ENCODE results near the gene HAGH.
"Not testable (repeated sequence)": the region's sequence is repeated elsewhere in the genome, so short reads cannot be mapped to it uniquely, and the experiment has no call there.

HAGH gene

DNA sequence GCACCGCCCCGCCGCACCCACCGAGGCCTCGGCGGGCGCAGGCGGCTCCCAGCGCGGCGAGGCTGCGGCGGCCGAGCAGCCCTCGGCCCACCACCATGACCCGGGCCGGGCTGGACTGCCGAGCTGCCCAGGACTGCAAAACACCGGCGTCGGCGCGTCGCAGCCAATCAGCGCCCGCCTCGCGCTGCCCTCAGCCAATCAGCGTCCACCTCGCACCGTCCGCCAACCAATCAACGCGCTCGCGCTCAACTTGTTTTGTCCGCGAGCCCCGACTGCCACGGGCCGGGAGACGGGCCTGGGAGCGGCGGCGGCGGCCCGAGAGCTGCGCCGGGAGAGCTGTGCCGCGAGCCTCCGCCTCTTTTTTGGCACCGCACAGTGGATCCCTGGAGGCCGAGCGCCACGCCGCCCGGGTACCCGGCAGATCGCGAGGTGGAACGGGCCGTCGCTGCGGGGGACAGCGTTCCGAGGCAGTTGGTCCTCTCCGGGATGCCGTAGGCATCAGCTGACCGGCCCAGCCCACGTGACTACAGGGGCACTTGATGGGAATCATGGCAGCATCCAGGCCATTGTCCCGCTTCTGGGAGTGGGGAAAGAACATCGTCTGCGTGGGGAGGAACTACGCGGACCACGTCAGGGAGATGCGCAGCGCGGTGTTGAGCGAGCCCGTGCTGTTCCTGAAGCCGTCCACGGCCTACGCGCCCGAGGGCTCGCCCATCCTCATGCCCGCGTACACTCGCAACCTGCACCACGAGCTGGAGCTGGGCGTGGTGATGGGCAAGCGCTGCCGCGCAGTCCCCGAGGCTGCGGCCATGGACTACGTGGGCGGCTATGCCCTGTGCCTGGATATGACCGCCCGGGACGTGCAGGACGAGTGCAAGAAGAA is at the start of gene HAGH, which contains the start of gene FAHD1:
HAGH (minus strand) TSS at position 135 of the 883 bp plus-strand sequence; CDS start at position 97, 38 bp downstream.
FAHD1 (plus strand) TSS at position 516 of the 883 bp plus-strand sequence; CDS start at position 549, 33 bp downstream.
- DNase-seq = peak; percentile 63

DNA sequence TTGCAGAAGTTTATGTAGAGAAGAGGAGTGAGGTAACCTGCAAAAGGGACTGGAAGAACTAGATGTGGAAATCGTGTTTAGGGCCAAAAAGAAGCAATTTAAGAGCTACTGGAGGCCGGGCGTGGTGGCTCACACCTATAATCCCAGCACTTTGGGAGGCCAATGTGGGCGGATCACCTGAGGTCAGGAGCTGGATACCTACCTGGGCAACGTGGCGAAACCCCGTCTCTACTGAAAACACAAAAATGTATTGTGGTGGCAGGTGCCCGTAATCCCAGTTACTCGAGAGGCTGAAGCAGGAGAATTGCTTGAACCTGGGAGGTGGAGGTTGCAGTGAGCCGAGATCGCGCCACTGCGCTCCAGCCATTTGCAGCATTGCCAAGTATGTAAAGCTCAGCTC is 49.4 kb upstream of the HAGH start:
- DNase-seq = not testable (repeated sequence)

DNA sequence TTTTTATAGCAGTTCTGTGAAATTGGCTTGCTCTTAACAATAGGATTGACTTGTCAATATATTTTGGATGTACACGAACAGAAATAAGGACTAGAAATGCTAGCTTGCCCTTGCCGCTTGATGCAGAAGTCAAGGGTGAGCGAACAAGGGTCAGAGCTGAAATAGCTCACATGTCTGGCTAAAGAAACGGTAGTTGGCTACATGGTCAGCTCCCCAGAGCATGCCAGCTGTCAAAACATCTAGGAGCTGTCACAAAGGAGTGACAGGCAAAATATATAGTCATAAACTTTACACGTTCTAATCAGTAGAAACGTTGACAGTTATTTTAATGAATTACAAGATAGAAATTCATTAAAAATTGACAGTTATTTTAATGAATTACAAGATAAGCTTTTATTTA is 48.2 kb upstream of the HAGH start:
- no peak for DNase-seq

DNA sequence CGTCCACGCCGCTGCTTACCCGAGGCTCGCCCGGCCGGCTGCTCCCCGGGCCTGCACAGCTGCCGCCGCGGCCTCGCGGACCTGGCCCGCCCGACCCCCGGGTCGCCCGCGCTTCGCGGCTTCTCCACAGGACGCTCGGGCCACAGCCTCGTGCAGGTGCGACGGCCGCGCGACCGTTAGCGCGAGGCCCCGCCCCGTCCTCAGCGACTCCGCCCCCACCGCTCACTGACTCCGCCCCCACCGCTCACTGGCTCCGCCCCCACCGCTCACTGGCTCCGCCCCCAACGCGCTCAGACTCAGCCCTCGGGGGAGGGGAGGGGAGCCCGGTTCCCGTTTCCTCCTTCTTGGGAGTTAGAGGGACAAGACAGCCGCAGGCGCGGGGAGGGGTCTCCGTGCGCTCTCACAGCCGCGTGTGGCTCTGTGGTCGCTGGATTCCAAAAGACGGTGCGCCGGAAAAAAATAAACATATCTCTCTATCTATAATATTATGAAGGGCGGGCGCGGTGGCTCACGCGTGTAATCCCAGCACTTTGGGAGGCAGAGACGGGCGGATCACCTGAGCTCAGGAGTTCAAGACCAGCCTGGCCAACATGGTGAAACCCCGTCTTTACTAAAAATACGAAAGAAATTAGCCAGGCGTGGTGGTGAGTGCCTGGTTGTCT is 45.5 kb upstream of the HAGH start, which contains the start of gene MEIOB:
MEIOB (minus strand) TSS at position 191 of the 662 bp plus-strand sequence. CDS start 3,989 bp downstream, outside the sequence.
- DNase-seq = no peak

DNA sequence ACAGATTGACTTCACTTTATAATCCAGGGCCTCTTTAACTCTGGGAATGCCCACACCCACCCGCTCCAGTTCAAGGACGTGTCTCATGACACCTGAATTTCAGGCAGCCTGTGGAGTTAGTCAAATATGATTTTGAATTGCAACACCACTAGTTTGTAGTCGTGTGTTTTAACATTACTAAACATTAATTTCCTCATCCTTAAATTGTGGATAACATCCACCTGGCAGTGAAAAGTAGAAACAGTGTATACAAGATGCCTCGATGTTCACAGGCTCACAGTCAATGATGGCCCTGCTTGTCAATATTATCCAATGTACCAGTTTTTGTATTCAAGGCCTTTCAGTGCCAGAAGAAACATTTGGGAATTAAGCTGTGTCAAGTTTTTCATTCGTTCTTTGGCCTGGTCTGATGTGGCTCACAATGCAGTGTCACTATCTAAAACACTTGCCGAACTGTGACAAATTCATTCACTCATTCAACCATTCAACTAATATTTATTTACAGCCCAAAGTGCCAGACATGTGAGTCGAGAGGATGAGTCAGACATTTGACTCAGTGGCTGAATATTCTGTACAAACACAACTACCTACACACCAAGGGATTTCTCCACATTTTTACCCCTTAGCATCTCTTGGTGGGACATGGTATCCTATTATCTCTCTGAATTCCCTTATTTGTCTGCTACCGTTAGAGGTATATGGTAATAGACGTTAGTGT is 43.9 kb upstream of the HAGH start:
- DNase-seq = no peak

DNA sequence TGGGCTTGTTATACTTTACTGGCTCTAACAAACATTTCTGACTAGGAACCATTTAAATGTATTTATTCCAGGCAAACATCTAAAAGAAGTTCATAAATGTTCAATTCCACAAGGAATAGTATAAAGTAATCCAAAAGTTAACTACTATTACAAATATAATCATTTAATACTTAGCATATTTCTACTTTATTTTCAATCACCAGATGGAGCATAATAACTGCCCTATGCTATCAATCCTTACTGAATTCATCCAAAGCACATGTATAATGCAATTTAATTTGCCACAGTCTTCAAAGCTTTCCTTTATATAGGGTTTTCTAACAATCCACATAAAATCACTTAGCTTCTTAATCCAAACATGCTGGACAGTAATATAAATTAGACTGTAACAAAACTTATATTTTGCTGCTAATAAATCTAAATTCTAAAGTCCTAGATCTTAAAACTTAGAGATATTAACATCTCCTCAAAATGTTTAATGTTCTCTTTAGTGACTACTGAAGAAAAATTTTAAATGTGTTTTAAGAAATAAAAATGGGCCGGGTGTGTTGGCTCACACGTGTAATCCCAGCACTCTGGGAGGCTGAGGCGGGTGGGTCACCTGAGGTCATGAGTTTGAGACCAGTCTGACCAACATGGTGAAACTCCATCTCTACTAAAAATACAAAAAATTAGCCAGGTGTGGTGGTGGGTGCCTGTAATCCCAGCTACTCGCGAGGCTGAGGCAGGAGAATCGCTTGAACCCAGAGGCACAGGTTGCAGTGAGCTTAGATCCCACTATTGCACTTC is 39.5 kb upstream of the HAGH start:
- DNase-seq = no peak

DNA sequence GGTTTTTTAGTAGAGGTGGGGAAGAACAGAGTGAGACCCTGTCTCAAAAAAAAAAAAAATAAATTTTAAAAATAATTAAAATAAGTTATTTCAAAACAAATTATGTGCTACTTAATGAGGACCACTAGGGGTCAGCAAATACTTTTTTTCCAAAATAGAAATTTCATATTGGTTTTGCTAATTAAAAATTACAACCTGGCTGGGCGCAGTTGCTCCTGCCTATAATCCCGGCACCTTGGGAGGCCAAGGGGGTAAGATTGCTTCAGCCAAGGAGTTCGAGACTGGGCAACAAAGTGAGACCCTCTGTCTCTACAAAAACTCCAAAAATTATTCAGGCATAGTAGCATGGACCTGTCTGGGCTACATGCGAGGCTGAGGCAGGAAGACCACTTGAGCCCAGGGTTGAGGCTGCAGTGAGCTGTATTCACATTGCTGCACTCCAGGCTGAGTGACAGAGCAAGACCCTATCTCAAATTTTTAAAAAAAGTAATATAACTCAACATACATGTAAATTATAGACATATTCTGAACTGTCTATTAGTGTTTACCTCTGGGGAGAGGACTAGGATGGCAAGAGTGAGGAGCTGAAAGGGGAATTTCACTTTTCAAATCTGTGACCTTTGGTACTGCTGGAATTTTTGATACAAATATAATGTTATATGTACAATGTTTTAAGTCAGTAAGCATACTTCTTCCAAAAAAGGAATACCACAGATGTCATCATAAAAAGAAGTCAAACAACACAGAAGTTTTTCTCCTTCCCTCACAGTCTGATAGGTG is 37.2 kb upstream of the HAGH start:
- DNase-seq = no peak

DNA sequence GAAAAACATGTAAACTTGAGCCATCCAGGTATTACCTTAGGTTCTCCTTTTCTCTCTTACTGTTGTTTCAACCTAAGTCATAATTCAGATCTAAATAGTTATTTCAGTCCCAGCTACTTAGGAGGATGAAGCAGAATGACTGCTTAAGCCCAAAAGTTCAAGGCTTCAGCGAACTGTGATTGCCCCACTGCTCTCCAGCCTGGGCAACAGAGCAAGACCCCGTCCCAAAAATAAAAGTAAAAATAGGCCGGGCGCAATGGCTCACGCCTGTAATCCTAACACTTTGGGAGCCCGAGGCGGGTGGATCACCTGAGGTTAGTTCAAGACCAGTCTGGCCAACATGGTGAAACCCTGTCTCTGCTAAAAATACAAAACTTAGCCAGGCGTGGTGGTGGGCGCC is 35.8 kb upstream of the HAGH start:
- DNase-seq = no peak

DNA sequence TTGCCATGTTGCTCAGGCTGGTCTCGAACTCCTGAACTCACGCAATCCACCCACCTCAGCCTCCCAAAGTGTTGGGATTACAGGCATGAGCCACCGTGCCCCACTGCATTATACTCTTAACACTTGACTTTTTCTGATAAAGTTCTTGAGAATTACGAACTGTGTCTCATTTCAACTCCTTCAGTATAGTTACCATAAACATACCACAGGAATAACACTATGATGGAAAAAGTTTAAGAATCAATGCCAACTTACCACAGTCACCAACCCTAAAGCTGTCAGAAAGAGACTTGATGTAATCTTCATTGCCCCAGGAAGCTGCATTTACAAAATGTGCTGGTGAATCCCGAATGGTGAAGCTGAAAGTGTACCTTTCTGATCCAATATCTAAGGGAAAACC is 35.1 kb upstream of the HAGH start:
- DNase-seq = no peak

DNA sequence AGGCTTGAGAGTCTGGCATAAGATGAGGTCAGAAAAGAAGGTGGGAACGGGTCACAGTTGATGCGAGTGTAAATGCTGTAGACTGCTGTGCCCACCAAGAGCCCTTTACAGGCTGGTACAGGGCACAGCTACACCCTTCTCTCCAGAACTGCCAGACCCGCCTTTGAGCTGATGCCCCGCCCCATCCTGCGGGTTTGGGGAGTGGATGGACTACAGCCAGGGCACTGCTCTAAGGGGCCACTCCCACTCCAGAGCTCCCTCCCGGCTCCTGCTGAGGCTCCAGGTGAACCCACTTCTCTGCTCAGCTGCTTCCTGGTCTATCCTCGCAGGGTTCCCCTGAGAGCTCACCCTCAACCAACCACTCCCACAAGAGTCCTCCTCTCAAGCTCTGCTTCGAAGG is 33.0 kb upstream of the HAGH start:
- no peak for DNase-seq

DNA sequence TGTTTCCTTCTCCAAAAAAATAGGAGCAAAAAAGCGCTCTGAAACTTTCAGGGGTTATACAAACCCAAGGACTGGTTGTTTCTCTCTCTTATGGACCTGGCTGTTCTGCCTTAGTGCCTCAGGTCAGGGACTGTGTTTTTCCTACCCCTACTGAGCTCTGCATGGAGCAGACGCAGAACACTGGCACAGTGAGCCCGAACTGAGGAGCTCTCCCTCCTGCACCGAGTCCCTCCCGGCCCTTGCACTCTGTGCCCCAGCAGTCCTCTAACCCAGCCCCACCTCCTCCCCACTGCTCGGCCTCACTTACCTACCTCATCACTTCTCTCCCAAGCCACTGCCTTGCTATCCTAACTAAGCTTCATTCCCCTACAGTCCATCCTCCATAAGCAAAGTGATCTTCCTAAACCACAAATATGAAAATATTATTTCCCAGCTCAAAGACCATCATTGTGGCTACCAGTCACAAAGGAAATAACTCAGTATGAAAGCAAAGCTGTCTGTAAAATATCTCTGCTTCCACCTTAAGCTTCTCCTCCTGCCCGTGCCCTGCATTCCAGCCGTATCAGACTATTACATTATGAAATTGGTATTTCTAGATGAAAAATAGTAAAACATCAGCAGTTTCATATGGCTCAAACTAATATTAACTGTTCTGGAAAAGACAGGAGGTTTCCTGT is 31.7 kb upstream of the HAGH start:
- no peak for DNase-seq

DNA sequence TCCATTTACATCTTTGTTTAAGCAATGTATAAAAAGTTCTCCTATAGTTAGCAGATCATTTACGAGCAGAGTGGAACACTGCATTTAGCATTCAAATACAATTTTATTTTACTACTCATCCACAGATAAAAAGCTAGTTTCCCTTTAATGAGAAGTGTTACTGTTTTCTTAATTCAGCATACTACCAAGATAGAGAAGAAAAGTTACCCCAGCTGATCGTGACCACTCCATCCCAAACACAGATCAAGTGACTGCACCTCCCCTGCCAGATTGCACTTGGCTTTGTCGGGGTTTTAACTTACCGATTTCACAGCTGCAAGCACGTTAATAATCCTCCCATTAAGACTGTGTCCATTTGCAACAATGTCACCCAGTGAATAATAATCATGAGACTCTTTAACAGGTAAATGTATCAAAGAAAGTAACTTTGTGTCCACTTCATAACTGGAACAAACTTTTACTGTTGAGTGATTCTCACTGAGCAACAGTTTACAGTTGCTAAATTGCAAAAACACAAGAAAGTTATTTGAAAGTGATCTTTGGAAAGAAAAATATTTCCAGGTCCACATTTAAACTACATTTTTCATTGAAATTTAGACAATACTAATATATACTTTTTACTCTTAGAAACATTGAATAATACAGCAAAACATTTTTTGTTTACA is 30.9 kb upstream of the HAGH start:
- no peak for DNase-seq

DNA sequence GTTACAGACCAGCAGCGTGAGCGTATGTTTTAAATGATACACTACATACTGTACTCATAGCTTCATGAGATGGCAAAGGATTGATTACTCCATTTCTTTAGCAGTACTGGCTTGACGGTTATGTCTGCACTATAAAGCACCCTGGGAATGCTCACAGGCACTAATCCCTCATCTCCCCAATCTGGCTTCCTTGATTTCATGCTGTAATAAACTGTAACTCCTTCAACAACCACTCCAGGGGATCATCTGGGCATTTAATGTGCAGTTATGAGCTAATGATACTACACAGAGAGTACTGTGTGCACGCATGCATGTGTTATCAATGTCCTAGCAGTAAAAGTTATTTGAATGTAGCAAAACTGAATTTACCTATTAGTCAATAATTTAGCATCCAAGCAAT is 25.2 kb upstream of the HAGH start:
- DNase-seq = no peak

DNA sequence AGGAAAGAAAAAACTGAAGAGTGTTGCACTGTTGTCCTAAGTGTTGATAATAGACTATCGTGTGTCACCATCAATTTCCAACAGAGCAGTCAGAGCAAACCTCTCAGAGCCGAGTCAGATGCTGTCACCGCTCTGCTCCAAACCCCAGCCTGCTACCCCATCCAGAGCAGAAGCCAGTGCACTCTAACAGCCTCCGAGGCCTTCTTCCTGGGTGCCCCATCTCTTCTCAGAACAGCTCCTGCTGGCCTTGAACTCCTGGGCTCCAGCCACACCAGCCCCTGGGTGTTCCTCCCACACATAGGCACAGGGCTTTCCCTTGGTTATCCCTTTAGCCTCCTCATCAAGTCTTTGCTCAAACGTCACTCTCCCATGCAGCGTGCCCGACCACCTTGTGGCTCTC is 24.4 kb upstream of the HAGH start:
- DNase-seq = no peak

DNA sequence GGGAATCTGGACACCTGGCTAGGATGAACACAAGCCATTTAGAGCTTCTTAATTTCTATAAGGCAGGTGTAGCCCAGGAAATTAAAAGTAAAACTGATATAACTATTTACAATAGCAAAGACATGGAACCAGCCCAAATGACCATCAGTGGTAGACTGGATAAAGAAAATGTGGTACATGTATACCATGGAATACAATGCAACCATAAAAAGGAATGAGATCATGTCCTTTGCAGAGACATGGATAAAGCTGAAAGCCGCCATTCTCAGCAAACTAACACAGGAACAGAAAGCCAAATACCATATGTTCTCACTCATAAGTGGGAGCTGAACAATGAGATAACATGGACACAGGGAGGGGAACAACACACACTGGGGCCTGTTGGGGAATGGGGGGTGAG is 19.8 kb upstream of the HAGH start:
- no peak for DNase-seq

DNA sequence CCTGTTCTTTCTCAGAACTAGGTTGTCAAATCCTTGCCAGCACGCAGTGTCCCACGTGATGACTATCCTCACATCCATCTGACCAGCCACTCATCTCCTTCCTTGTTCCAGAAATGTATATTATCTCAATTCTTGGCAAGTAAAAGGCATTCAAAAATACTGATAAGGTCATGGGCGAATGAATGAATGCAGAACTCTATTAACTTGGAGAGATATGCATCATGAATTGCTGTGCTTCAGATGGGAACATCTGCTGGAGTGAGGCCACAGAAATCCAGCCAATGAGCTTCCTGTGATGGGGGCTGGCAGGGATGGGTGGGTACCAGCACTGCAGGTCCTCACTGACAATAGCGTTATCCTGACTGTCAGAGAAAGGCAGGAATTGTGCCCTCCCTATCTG is 19.4 kb upstream of the HAGH start:
- no peak for DNase-seq

DNA sequence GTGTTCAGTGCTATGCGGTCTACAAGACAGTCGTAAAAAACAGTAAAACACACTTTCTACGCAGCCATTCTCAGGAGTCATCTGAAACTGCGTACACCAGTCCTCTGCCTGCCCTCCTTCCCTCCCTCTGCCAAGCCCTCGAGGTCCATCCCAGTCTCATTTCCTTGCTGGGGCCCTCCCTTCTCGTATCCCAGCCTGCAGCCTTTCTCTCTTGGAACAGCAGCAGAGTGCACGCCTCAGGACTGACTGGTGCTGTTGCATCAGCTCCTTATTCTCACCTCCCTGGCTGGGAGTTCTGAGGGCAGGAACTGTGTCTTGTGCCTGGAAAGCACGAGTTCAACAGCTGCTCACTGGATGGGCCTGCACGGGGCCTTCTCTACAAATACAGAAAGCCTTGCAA is 12.9 kb upstream of the HAGH start:
- DNase-seq = no peak

DNA sequence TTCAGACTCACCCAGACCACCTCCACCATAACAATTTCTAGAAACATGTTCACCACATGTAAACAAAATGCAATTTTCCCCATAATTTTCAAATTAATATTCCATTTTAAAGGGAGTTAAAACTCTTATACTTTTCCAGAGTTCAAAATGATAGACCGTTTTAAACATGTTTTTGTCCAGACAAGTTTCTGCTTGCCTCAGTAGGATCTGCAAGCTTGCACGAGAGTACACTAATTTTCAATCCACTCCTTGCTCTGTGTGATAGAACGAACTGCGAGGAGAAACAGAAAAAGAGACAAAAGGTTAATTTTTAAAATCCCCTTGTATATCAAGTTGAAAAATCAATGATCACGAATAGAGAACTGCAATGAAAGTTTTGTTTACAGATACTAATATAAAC is 7.5 kb upstream of the HAGH start:
- DNase-seq = no peak

DNA sequence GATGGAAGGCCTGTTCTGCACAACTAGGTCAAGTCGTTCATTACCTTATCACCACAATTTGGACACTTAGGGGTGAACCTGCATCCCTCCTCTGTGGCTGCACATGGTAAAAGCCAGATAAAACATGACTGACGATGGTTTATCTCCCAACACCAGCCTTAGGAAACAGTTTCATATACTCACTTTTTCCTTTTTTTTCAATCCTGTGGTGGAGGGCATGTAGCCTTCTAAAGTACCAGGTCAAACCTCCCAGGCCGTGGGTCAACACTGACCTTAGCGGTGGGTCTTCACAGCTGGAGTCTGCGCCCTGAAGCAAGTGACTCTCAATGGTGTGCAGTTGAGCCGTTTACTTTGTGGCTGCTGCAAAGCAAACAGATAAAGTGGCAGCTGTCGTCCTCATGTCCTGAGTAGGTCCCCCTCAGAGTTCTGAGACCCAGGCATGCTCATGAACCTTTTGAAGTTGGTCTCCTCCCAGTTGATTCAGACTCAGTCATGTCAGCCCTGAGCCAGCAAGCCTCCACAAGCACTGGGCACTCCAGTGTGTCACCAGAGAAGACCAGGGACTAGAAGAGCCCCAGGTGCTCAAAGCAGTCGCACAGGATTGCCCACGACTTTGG is 6.3 kb upstream of the HAGH start:
- no peak for DNase-seq

Measured in NCI-H526 treated with DMSO at 0.1 percent for 48 hours (cell line).